OCI-LY1 (cell line): ENCODE results near the gene CD47.

ENCODE experiments used
- H2AFZ ChIP-seq: fragments of 200-600 bp; sonication (generic), shearing (Covaris generic); 2 replicates; pipeline ENCODE4 v1.6.0; 2014; ENCODE audit warnings: antibody characterized with exemption, mild to moderate bottlenecking, low read length
- H3F3A ChIP-seq: fragments of 200-600 bp; sonication (generic), shearing (Covaris generic); 2 replicates; pipeline ENCODE4 v1.6.0; 2014; ENCODE audit warnings: mild to moderate bottlenecking, antibody characterized with exemption, low read length, moderate library complexity; ENCODE audit not compliant: insufficient read depth
- H3K27ac ChIP-seq: fragments of 200-600 bp; sonication (generic); 2 replicates; pipeline ENCODE4 v1.5.1; 2014; ENCODE audit warnings: low read length, mixed run types, mild to moderate bottlenecking, low read depth; ENCODE audit not compliant: poor library complexity, severe bottlenecking
- H3K27me3 ChIP-seq: fragments of 200-600 bp; sonication (generic); 2 replicates; pipeline ENCODE4 v1.6.0; 2014; ENCODE audit warnings: antibody characterized with exemption, mild to moderate bottlenecking, low read length, moderate library complexity; ENCODE audit not compliant: insufficient read depth
- H3K36me3 ChIP-seq: fragments of 200-600 bp; sonication (generic); 2 replicates; pipeline ENCODE4 v1.6.1; 2014; ENCODE audit warnings: mild to moderate bottlenecking, antibody characterized with exemption, low read length, moderate library complexity, mixed read lengths; ENCODE audit not compliant: insufficient read depth
- H3K4me1 ChIP-seq: fragments of 200-600 bp; sonication (generic); 2 replicates; pipeline ENCODE4 v1.5.1; 2014; ENCODE audit warnings: mild to moderate bottlenecking, low read length, moderate library complexity; ENCODE audit not compliant: insufficient read depth, severe bottlenecking
- H3K4me2 ChIP-seq: fragments of 200-600 bp; sonication (generic), shearing (Covaris generic); 2 replicates; pipeline ENCODE4 v1.6.1; 2014; ENCODE audit warnings: low read length
- H3K4me3 ChIP-seq: fragments of 200-600 bp; sonication (generic); 2 replicates; pipeline ENCODE4 v1.5.1; 2014; ENCODE audit warnings: low read length, low read depth, mild to moderate bottlenecking, mixed read lengths; ENCODE audit not compliant: poor library complexity, severe bottlenecking
- H3K79me2 ChIP-seq: fragments of 200-600 bp; shearing (Covaris generic); 2 replicates; pipeline ENCODE4 v1.6.1; 2016; ENCODE audit warnings: mixed run types, low read length, mixed read lengths; ENCODE audit not compliant: insufficient read depth
- H3K9ac ChIP-seq: fragments of 200-600 bp; sonication (generic), shearing (Covaris generic); 2 replicates; pipeline ENCODE4 v1.6.1; 2014; ENCODE audit warnings: mild to moderate bottlenecking, low read length, mixed read lengths
- H3K9me2 ChIP-seq: fragments of 200-600 bp; sonication (generic), shearing (Covaris generic); 2 replicates; pipeline ENCODE4 v1.6.1; 2014; ENCODE audit warnings: low read depth, mild to moderate bottlenecking, low read length, mixed read lengths
- H3K9me3 ChIP-seq: fragments of 200-600 bp; shearing (Covaris generic); 2 replicates; pipeline ENCODE4 v1.6.1; 2014; ENCODE audit warnings: low read length, mixed read lengths
- H4K20me1 ChIP-seq: fragments of 200-600 bp; sonication (generic), shearing (Covaris generic); 2 replicates; pipeline ENCODE4 v1.6.0; 2016; ENCODE audit warnings: mild to moderate bottlenecking, low read length; ENCODE audit not compliant: insufficient read depth
- EZH2 ChIP-seq: fragments of 200-600 bp; sonication (generic), shearing (Covaris generic); IDR thresholded peaks from 2 replicates; pipeline ENCODE4 v1.8.0; 2017; ENCODE audit warnings: borderline replicate concordance, mixed run types, mild to moderate bottlenecking, antibody characterized with exemption, low read length, moderate library complexity, mixed read lengths
- TF ChIP-seq, protein P1 (sequence below): fragments of 200-600 bp; sonication (generic), shearing (Covaris generic); IDR thresholded peaks from 2 replicates; pipeline ENCODE4 v1.5.1; 2017; ENCODE audit warnings: mild to moderate bottlenecking, antibody characterized with exemption, low read length, moderate library complexity, mixed read lengths

Gene CD47

DNA sequence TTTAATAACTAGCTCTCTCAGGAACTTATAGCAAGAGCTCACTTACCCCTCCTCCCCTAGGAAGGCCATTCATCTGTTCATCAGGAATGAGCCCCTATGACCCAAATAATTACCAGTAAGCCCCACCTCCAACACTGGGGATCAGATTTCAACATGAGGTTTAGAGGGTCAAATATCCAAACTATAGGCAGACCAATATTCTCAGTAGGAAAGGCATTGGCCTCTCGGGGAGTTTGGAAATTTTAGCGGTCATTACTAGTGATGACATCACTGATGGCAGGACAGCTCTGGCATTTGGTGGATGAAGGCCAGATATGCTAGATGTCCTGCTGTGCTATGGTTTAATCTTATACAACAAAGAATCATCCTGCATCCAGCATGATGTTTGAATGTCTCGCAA lies 15.2 kb upstream of the CD47 start:
- Histone ChIP-seq H3K79me2 (no peaks in the 10 kb centered on the region), H3K9me3 (no peaks in the 10 kb centered on the region), H3K9ac (no peak overlapping the region), H3K9me2 (no peaks in the 10 kb centered on the region), H3K4me2 (no peak overlapping the region), H4K20me1 (no peaks in the 10 kb centered on the region), H3K36me3 (no peaks in the 10 kb centered on the region; the same call in 1 of the 2 replicates), H3K27ac (no peak overlapping the region), H3K27me3 (no peaks in the 10 kb centered on the region), H2AFZ (no peak overlapping the region), H3K4me1 (peaks cover 11% of the 10 kb centered on the region), H3K4me3 (no peak overlapping the region), H3F3A (no peaks in the 10 kb centered on the region)
- TF ChIP-seq EZH2 = no peak
- TF ChIP-seq, protein P1, sequence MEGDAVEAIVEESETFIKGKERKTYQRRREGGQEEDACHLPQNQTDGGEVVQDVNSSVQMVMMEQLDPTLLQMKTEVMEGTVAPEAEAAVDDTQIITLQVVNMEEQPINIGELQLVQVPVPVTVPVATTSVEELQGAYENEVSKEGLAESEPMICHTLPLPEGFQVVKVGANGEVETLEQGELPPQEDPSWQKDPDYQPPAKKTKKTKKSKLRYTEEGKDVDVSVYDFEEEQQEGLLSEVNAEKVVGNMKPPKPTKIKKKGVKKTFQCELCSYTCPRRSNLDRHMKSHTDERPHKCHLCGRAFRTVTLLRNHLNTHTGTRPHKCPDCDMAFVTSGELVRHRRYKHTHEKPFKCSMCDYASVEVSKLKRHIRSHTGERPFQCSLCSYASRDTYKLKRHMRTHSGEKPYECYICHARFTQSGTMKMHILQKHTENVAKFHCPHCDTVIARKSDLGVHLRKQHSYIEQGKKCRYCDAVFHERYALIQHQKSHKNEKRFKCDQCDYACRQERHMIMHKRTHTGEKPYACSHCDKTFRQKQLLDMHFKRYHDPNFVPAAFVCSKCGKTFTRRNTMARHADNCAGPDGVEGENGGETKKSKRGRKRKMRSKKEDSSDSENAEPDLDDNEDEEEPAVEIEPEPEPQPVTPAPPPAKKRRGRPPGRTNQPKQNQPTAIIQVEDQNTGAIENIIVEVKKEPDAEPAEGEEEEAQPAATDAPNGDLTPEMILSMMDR = no peak

DNA sequence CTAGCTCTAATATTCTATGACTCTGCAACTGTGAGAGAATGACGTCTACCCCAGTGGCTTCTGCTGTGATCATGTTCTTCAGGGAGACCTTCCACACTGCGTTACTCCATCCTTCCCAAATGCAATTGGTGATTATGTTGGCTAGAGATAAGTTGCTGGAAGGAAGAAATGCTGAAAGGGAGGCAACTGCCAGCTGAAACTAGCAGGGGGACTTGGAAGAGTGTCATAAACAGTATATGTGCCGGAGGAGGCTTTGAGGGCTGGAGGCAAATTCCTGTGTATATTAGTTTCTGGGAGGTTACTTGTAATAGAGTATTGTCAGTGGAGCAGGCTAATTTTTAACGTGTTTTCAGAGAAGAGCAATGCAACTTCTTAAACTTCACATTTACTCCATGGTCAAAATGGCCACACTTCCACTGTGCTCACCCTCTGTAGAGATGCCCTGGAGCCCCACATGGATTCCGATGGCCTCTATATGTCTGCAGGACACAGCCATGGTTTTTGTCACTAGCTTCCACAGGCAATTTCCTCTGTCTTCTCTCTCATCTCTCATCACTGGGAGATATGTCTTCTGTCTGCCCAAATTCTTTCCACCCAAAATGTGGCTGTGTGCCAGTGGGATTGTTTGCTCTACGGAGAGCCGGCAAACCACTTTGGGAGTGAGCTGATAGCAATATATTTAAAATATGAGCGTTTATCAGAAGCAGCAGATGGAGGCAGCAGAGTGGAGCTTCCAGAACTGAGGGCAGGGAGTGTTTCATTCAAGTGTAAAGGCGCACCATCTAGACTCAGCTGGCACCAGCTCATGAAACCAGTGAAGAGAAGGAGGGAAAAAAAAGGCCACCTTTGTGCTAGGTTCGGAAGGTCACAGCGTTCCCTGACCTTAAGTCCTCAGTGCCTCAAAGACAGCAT lies 13.3 kb upstream of the CD47 start:
- no peak overlapping the region for H3K27ac ChIP-seq

DNA sequence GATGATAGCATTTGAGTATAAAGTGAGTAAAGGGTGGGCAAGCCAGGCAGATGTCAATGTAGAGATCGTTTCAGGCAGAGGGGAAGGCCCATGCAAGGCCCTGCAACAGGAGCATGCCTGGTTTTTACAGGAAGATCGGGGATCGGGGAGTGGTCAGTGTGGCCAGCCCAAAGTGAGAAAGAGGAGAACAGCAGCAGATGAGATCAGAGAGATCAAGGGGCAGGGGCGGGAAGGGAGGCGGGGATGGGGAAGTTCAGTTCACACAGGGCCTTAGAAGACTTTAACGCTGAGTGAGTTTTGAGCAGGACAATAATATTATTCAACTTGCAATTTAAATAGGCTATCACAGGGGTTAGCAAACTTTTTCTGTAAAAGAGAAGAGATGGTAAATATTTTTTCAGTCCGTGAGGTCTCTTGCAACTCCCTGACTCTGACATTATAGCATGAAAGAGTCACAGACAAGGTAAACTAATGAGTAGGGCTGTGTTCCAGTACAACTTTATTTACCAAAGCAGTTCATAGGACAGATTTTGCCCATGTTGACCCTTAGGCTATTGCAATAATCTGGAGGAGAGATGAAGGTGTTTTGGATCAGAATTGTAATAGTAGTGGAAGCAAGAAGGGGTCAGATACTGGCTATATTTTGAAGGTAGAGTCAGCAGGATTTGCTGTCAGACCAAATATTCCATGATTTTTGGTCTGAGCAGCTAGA lies 12.4 kb upstream of the CD47 start:
- Histone ChIP-seq H3F3A (no peaks in the 10 kb centered on the region), H4K20me1 (no peaks in the 10 kb centered on the region), H3K36me3 (no peaks in the 10 kb centered on the region; the same call in 1 of the 2 replicates), H3K27ac (no peak overlapping the region), H3K4me3 (no peak overlapping the region), H3K4me2 (no peak overlapping the region), H3K4me1 (peaks cover 21% of the 10 kb centered on the region), H3K9me2 (no peaks in the 10 kb centered on the region), H3K27me3 (no peaks in the 10 kb centered on the region), H3K9ac (no peak overlapping the region), H3K79me2 (no peaks in the 10 kb centered on the region), H3K9me3 (no peaks in the 10 kb centered on the region), H2AFZ (no peak overlapping the region)
- no peak for TF ChIP-seq EZH2
- TF ChIP-seq, protein P1 = no peak

More for the DNA sequence above, 13.3 kb upstream of the CD47 start:
- no peaks in the 10 kb centered on the region for H3K79me2 ChIP-seq
- no peaks in the 10 kb centered on the region for H3K9me2 ChIP-seq
- H4K20me1 ChIP-seq = no peaks in the 10 kb centered on the region
- no peak overlapping the region for H2AFZ ChIP-seq
- TF ChIP-seq, protein P1 = no peak
- no peak for TF ChIP-seq EZH2
- H3K4me1 ChIP-seq = peaks cover 21% of the 10 kb centered on the region
- no peak overlapping the region for H3K9ac ChIP-seq
- no peaks in the 10 kb centered on the region for H3K9me3 ChIP-seq
- H3F3A ChIP-seq = no peaks in the 10 kb centered on the region
- H3K27me3 ChIP-seq = no peaks in the 10 kb centered on the region
- no peaks in the 10 kb centered on the region; the same call in 1 of the 2 replicates for H3K36me3 ChIP-seq
- H3K4me3 ChIP-seq = no peak overlapping the region
- no peak overlapping the region for H3K4me2 ChIP-seq
